ENCODE results near the gene BCL2L13.

Gene BCL2L13, protein sequence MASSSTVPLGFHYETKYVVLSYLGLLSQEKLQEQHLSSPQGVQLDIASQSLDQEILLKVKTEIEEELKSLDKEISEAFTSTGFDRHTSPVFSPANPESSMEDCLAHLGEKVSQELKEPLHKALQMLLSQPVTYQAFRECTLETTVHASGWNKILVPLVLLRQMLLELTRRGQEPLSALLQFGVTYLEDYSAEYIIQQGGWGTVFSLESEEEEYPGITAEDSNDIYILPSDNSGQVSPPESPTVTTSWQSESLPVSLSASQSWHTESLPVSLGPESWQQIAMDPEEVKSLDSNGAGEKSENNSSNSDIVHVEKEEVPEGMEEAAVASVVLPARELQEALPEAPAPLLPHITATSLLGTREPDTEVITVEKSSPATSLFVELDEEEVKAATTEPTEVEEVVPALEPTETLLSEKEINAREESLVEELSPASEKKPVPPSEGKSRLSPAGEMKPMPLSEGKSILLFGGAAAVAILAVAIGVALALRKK

DNA sequence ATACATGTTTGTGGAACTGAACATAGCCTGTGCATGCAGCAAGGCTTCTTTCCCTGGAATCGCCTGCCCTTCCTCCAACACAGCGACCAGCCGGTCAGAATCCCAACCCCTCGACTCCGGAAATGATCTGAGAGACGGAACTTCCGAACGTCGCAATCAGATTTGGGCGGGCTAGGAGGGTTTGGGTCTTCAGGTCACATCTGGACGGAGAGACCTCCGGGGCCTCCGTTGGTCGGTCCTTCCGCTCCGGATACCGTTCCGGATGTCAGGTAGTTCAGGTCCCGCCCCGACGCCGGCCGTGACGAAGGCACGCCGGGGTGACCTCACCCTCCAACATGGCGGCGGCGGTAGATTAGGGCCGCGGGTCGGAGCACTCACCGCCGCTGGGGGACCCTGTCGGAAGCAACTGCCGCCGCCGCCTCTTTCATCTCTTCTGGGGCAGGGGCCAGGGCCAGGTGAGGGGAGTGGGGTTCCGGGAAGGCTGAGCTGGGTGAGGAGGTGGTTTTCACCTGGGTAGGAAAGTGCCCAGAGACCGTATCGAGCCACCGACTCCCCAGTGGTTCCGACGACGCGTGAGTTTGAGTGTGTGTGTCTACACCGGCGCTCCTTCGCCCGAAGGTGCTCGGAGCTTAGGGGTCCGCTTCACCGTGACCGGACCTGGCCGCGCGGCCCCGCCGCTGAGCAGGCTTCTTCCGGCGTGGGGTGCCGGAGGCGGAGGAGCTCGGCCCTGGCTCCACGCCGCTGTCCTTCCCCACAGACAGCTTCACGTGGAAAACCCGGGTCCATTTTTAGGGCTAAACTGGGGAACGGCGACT, at the start of gene BCL2L13:
Gene BCL2L13 (plus strand): TSS at position 326 of the 815 bp plus-strand sequence. CDS start 16,955 bp downstream, outside the sequence.
- in situ Hi-C loops (cut with MboI; ENCODE audit: low sequenced_read_pairs) = no loop called here

DNA sequence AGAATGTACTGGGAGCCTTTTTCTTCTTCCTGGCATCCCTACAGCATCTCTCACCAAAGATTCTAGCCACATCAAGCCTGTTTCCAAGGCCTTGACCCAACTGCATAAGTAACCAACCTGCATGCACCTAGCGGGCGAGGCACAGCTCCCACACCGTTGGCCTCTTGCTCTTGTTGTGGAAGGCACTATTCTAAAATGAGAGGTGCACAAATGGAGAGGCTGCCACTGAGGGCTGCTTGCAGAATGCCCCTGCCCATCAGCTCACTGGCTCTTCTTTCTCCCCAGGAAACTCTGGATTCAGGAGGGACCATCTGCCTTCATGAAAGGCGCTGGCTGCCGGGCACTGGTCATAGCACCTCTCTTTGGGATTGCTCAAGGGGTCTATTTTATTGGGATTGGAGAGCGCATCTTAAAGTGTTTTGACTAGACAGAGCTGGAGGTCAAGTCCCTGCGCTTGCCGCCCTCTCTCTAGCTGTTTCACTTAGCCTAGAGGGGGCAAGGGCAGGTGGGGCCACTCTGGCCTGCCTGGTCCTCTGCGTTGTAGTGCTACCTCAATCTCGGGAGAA, 48.7 kb upstream of the BCL2L13 start:
- in situ Hi-C loops (cut with MboI; ENCODE audit: low sequenced_read_pairs) = no loop called here

DNA sequence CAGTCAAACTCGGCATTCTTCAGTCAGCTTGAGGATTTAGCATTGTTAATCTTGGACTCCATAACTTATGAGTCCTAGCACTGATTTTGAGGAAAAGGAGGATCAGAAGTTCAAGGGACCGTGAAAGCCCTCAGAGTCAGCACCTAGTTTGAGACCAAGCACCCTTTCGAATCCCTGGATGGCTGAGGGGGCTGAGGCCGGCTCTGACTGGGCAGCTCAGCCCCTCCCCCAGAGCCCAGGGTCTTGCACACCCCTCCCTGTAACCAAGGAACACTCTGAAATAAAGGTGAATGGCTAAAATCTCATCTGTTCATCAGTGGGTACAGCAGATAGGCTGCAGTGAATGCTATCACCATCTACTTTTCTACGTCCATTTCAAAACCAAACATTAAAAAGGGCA, 48.0 kb upstream of the BCL2L13 start:
- in situ Hi-C loops (cut with MboI; ENCODE audit: low sequenced_read_pairs) = no loop called here

DNA sequence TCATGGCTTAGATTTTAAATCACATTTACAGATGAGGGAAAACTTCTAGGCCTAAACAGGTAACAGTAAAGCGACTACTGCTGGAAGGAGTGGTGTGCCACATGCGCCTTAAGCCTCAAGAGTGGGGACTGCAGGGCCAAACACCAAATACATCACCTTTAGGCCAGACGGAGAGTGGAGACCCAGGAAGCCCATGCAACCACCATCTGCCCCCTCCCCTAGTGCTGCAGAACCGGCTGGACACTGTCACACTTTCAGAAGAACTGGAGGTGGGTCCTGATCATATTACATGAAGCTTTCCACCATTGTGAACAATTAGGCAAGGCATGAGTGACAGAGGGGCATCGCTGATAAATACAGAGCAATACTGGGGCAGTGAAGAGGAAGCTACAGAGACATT, 46.4 kb upstream of the BCL2L13 start:
- in situ Hi-C loops (cut with MboI; ENCODE audit: low sequenced_read_pairs) = no loop called here

DNA sequence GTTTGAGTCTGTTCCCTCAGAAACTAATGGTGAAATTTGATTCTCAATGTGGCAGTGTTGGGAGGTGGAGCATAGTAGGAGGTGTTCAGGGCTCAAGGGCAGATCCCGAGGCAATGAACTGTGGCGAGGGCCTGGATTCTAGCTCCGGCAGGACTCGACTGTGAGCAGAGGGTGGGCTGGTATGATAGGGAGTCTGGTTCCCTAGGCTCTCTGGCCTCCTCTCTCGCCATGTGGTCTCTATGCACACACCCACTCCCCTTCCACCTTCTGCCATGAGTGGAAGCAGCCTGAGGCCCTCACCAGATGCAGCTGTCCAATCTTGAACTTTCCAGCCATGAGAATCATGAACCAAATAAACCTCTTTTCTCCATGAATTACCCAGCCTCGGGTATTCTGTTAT, 42.3 kb upstream of the BCL2L13 start:
- in situ Hi-C loops (cut with MboI; ENCODE audit: low sequenced_read_pairs) = no loop called here

DNA sequence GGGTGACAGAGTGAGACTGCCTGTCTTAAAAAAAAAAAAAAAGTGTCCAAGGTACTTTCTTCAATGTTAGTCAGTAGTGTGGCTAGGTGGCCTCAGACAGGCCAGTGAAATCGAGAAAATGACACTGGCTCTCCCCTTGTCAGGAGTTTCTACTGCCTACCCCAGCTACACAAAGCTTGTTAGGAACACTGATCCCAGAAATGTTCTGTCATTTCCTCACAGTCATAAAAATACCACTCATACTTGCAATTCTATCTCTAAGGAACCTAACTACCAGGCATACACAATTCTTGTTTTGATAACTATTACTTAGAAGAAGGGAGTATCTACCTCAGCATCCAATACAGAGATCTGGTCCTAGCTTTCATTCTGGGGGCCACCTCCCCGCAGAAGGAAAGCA, 41.3 kb upstream of the BCL2L13 start:
- in situ Hi-C loops (cut with MboI; ENCODE audit: low sequenced_read_pairs) = no loop called here

DNA sequence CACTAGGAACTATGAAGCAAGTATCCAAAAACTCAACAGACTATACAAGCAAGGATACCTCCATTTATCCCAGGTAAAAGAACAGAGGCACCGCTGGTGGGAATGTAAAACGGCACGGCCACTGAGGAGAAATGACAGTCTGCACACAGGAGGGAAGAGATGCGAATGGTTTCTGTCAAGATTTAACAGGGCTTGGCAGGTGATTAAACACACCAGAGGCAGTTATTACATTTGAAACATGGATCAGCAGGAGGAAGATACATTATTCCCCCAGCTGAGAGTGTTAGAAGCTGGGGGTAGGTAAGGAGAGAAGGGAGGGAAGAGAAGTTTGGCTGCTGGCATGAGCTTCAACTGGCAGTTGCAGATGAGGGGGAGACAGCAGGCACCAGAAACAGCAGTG, 40.2 kb upstream of the BCL2L13 start:
- in situ Hi-C loops (cut with MboI; ENCODE audit: low sequenced_read_pairs) = no loop called here

DNA sequence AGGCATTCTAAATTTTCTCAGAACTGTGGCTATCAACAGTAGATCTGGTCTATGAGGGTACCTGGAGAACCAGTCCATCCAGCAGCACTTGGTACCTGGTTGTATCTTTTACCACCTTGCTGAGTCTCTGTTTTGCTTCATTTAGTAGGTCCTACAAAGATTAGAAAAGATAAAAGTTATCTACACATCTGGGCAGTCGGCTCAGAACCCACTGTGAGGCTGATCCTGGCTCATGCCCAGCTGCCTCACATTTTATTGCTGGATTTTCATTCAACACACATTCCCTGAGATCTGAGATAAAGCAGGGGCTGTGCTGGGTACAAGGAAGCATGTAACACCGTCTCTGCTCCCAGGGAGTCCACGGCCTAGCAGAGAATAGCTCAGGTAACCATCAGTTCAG, 37.5 kb upstream of the BCL2L13 start:
- in situ Hi-C loops (cut with MboI; ENCODE audit: low sequenced_read_pairs) = no loop called here

DNA sequence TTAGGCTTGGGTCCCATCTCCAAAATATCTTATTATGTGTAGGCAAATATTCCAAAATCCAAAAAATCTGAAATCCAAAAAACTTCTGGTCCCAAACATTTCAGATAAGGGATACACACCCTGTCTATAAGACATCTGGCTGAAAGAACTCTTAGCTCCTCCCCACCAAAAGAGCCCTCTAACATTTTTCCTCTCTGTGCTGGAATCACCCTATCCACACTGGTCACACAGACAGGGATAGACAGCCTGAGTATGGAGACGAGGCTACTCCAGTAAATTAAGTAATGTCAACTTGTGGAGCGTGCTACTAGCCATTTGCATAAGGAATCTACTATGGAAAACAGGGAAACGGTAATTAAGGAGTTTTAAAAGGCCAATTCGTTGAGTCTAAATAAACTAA, 34.9 kb upstream of the BCL2L13 start:
- in situ Hi-C loops (cut with MboI; ENCODE audit: low sequenced_read_pairs) = no loop called here

DNA sequence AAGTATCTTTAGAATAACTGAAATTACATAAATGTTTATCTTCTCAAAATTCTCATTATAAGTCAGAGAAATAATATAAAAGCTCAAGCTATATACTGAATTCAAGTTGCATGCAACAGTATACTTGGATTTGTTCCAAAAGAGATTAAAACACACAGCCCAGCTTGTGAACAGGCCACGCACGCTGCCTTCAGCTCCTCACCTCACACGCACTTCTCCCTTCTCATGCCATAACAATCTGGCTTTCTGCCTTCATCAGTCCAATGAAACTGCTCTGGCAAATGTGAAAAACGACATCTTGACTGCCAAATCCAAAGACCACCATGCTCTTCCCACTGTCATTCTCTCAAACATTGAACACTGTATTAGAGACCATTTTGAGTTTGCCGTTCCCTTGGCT, 32.1 kb upstream of the BCL2L13 start:
- in situ Hi-C loops (cut with MboI; ENCODE audit: low sequenced_read_pairs) = no loop called here

DNA sequence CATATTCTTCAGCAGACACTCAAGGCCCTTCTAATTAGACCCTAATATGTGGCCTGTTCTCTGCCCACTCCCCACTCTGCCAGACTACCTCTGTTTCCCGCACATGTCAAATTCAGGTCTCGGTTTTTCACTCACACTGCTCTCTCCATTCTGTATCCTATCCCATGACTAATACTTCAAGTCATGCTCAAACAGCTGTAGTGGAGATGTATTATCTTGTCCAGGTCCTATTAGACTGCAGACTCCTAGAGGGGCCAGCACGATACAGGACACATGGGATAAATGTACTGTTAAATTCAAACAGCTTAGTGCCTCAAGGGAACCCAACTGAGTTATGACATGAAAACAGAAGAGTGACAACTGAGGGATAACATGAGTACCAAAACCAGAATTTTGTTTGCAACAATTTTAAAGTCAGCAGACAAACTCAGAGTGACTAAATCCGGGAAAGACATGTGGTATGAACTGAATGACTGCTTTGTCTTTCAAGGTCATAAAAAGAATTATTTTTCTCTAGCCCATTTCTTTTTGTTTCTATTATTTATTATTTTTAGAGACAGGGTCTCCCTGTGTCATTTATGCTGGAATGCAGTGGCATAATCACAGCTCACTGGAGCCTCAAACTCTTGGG, 30.6 kb upstream of the BCL2L13 start:
- in situ Hi-C loops (cut with MboI; ENCODE audit: low sequenced_read_pairs) = no loop called here

DNA sequence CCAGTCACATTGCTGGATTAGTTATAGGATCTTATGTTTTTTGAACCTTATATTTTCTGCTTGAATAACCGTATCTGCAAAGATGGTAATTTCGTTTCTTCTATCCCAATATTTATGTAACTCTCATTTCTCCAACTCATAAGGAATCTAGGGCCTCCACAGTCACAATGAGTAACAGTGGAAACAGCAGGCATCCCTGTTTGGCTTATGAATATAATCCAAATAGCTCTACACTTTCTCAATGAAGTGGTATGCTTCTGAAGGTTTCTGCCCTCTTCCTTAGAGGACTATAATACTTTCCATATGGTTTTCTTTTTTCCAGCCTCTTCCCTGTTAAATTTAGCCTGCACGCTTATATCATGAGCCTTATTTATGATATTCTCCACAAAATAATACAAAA, 26.5 kb upstream of the BCL2L13 start:
- in situ Hi-C loops (cut with MboI; ENCODE audit: low sequenced_read_pairs) = no loop called here

DNA sequence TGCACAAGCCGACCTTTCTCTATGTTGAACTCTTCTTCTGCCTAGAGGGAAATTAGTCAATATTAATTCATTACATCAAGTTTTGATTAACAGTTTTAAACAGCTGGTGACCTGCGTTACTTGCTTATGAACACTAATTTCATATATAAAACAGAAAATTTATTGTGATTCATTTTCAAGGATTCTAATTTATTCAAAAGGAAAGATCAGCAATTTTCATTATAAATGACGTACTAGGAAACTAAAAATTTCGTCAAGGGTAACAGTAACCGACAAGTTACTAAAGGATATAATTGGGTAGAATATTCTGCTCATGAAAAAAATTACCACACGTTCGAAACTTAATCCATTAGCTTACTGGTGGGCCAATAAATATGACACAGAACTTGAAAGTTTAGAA, 25.3 kb upstream of the BCL2L13 start:
- in situ Hi-C loops (cut with MboI; ENCODE audit: low sequenced_read_pairs) = no loop called here

DNA sequence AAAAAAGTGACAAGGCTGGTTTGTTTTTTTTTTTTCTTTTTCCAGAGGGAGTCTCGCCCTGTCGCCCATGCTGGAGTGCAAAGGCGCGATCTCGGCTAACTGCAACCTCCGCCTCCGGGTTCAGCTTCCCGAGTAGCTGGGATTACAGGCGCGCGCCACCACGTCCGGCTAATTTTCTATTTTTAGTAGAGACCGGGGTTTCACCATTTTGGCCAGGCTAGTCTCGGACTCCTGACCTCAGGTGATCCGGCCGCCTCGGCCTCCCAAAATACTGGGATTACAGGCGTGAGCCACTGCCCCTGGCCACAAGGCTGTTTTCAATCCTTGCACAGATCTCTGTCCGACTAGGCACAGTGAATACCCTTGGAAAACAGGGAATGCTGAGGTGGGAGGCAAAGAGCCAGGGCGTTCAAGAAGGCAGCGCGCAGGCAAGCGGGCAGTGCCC, 10.6 kb upstream of the BCL2L13 start:
- in situ Hi-C loops (cut with MboI; ENCODE audit: low sequenced_read_pairs) = no loop called here

DNA sequence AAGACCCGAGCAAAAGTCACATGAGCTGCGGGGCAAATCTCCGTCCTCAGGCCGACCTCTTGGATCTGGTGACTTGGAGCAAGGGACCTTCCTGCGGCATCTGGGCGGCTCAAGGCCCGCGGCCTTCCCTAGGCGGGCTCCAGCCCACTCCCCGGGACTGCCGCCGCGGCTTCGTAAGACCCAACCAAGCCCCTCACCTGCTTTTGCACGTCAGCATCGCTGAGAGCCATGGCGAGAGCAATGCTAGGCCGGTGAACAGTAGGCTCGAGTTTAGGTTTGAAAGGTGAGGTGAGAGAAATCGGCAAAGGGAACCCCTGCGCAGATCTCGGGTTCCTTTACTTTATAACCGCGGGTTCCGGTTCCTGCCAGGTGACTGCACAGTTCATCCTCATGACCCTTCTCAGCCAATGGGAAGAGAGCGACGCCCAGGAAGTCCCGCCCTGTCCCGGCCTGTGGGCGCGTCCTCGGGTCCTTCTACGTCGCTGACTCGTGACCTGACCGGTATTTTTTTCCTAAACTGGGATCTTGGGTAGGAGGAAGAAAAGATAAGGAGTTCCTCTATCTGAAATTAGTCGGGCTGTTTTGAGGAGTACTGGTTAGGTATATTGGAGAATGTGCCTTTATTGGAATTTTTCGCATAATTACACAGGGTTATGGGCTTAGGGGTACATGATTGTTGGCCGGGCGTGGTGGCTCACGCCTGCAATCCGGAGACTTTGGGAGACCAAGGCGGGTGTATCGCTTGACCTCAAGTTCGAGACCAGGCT, 10.0 kb upstream of the BCL2L13 start, which contains the start of gene ATP6V1E1:
Gene ATP6V1E1 (minus strand): TSS at position 344 of the 767 bp plus-strand sequence. CDS start 114 bp downstream, at position 230.
- in situ Hi-C loops (cut with MboI; ENCODE audit: low sequenced_read_pairs) = no loop called here

DNA sequence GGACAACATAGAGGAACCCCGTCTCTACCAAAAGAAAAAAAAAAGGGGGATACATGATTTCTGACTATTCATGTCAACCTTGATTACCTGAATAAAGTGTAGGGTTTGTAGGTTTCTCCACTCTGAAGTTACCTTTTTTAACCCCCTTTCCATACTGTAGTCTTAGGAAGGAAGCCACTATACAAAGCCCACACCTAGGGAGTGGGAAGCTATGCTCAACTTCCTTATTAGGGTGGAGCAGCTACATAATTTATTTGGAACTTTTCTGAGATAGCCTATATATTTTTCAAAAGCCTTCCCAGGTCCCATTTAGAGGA, 9.4 kb upstream of the BCL2L13 start:
- in situ Hi-C loops (cut with MboI; ENCODE audit: low sequenced_read_pairs) = no loop called here

DNA sequence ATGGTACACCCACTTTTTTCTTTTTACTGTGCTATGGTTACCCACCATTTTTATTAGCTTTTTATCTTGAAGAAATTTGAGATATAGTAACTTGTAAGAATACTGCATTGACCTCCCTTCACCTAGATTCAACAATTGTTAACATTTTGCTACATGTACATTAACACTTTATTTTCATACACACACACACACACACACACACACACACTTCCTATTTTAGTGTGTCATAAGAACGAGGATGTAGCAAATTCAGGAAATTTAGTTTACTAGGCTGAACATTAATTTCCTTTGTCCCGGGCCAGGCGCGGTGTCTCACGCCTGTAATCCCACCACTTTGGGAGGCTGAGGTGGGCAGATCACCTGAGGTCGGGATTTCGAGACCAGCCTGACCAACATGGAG, 8.9 kb upstream of the BCL2L13 start:
- in situ Hi-C loops (cut with MboI; ENCODE audit: low sequenced_read_pairs) = no loop called here

DNA sequence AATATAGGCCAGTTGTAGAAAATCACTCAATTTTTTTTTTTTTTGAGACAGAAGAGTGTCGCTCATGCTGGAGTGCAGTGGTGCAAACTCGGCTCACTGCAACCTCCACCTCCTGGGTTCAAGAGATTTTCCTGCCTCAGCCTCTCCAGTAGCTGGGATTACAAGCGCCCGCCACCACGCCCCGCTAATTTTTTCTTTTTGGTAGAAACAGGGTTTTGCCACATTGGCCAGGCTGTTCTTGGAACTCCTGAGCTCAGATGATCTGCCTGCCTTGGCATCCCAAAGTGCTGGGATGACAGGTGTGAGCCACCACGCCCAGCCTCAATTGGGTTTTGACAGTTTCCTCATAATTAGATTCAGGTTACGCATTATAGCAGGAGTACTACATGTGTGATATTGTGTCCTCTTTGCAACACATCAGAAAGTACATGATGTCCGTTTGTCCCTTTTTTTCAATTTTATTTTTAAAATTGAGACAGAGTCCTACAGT, 7.4 kb upstream of the BCL2L13 start:
- in situ Hi-C loops (cut with MboI; ENCODE audit: low sequenced_read_pairs) = no loop called here

DNA sequence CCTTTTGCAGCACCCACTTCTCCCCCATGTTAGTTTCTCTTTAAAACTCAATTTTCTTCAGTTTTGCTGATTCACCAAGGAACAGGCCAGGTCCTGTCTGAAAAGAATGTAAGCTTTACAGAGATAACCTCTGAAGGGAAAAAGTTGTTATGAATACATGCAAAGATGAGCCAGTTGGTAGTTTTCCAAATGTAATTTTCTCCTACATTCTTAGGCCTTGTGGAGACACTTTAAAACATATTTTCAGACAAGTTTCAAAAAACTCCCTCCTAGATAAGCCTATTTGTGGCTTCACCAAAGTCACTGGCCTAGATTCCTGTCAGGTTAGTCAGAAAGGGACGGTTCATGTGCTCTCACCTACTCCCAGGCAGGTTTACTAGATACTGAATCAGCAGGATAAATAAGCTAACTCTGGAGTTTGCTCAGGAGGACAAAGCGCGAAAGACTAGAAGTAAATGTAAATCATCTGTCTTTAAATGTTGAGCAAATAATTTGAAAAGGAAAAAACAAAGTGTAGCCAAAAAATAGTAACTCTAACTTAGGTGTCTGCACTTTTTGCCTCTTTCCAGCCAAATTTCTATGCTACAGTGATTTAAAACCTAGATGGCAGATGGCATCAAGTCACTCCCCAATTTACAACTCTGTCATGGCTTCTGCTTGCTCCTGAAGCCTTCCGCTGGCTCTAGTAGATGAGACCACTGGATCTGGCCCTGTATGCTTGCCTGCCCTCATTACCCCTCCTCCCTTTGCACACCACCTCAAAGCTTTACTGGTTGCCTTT, 5.2 kb upstream of the BCL2L13 start:
- in situ Hi-C loops (cut with MboI; ENCODE audit: low sequenced_read_pairs) = no loop called here

DNA sequence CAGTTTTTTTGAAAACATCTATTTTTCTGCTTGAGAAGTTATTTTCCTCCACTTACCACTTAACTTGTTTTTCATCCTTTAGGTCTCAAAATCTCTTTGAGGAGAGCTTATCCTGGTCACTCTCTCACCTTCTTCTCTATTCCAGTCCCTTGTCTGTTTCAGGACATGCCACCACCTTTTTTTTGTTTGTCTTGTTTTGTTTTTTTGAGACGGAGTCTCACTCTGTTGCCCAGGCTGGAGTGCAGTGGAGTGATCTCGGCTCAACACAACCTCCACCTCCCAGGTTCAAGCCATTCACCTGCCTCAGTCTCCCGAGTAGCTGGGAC, 4.6 kb upstream of the BCL2L13 start:
- in situ Hi-C loops (cut with MboI; ENCODE audit: low sequenced_read_pairs) = no loop called here

All from HL-60/S4 treated with retinoic acid at 250 ng/mL for 4 days and 3 days (cell line).